ENCODE results near the gene DIP2B.

GRCh38 chr12:50786498-50787231, 281.9 kb downstream of the DIP2B start:
- TF ChIP-seq CTCF (conservative IDR thresholded peaks at IDR 0.05; ENCODE audit: low read length) (no peak), EZH2phosphoT487 (IDR thresholded peaks at IDR 0.05; ENCODE audit: borderline replicate concordance, low read depth, low read length) (no peak)
